NCI-H2029 (cell line): ENCODE measurements around the gene TM7SF3.
"Not testable (repeated sequence)": the region's sequence is repeated elsewhere in the genome, so short reads cannot be mapped to it uniquely, and the experiment has no call there.

Experiments used
- DNase-seq: peaks from one replicate; lab custom pipeline; 2025; lab: John Stamatoyannopoulos, UW

TM7SF3 gene

GRCh38 chr12:27014085-27014858 lies at the start of gene TM7SF3:
TM7SF3 (minus strand) TSS chr12:27014384; CDS start chr12:27014168, 216 bp downstream.
- DNase-seq: peak; percentile 93

- no peak for DNase-seq
Observed at GRCh38 chr12:27063250-27063851, 49.2 kb upstream of the TM7SF3 start.

GRCh38 chr12:27061317-27061716 lies 47.1 kb upstream of the TM7SF3 start:
- no peak for DNase-seq

GRCh38 chr12:27060740-27061139 lies 46.6 kb upstream of the TM7SF3 start:
- DNase-seq: no peak

GRCh38 chr12:27057543-27057942 lies 43.4 kb upstream of the TM7SF3 start:
- no peak for DNase-seq

- DNase-seq: no peak
Observed at GRCh38 chr12:27055966-27056365, 41.8 kb upstream of the TM7SF3 start.

GRCh38 chr12:27052742-27053141 lies 38.6 kb upstream of the TM7SF3 start:
- DNase-seq: no peak

- DNase-seq: no peak
Observed at GRCh38 chr12:27052176-27052575, 38.0 kb upstream of the TM7SF3 start.

GRCh38 chr12:27048822-27049752 lies 34.9 kb upstream of the TM7SF3 start:
- DNase-seq: no peak

- DNase-seq: not testable (repeated sequence)
Observed at GRCh38 chr12:27042018-27042417, 27.8 kb upstream of the TM7SF3 start.

GRCh38 chr12:27040637-27041036 lies 26.5 kb upstream of the TM7SF3 start:
- not testable (repeated sequence) for DNase-seq

- no peak for DNase-seq
Observed at GRCh38 chr12:27034607-27035293, 20.6 kb upstream of the TM7SF3 start.

- no peak for DNase-seq
Observed at GRCh38 chr12:27032679-27033078, 18.5 kb upstream of the TM7SF3 start.

- no peak for DNase-seq
Observed at GRCh38 chr12:27031531-27031930, 17.3 kb upstream of the TM7SF3 start.

- no peak for DNase-seq
Observed at GRCh38 chr12:27026257-27026656, 12.1 kb upstream of the TM7SF3 start.

- DNase-seq: no peak
Observed at GRCh38 chr12:27025116-27025515, 10.9 kb upstream of the TM7SF3 start.

GRCh38 chr12:27024291-27024690 lies 10.1 kb upstream of the TM7SF3 start:
- DNase-seq: no peak

GRCh38 chr12:27020761-27021160 lies 6.6 kb upstream of the TM7SF3 start:
- DNase-seq: no peak

- no peak for DNase-seq
Observed at GRCh38 chr12:27018037-27018436, 3.9 kb upstream of the TM7SF3 start.

- not testable (repeated sequence) for DNase-seq
Observed at GRCh38 chr12:27017163-27017823, 3.1 kb upstream of the TM7SF3 start.

GRCh38 chr12:27015730-27016076 lies 1.5 kb upstream of the TM7SF3 start:
- peak; percentile 36 for DNase-seq
